Measurements from ENCODE around the gene S100A10. TPM values are rescaled to one million over a fixed set of nuclear protein-coding genes. Genes with fewer than 3 reads are reported as not detected.

S100A10 gene
- total RNA-seq: 152 TPM

- DNase-seq (ENCODE audit: low spot score): peak; percentile 87
Measured at GRCh38 chr1:151993734-151994496, at the start of gene S100A10. TSS of gene S100A10 (minus strand) at chr1:151993859. CDS start at chr1:151986230, 7,629 bp downstream.

- no peak for DNase-seq (ENCODE audit: low spot score)
Measured at GRCh38 chr1:152042030-152042429, 48.4 kb upstream of the S100A10 start.

GRCh38 chr1:152039886-152040285, 46.2 kb upstream of the S100A10 start:
- DNase-seq (ENCODE audit: low spot score): no peak

GRCh38 chr1:152039461-152039860, 45.8 kb upstream of the S100A10 start:
- DNase-seq (ENCODE audit: low spot score): no peak

- DNase-seq (ENCODE audit: low spot score): no peak
Measured at GRCh38 chr1:152038871-152039270, 45.2 kb upstream of the S100A10 start.

GRCh38 chr1:152036267-152037216, 42.9 kb upstream of the S100A10 start, which contains the start of gene S100A11:
TSS of gene S100A11 (minus strand) at chr1:152037004. CDS start at chr1:152036915, 89 bp downstream.
- DNase-seq (ENCODE audit: low spot score): peak; percentile 92

- DNase-seq (ENCODE audit: low spot score): no peak
Measured at GRCh38 chr1:152035539-152036266, 42.0 kb upstream of the S100A10 start.

- peak; percentile 77 for DNase-seq (ENCODE audit: low spot score)
Measured at GRCh38 chr1:152034654-152035538, 41.2 kb upstream of the S100A10 start.

- DNase-seq (ENCODE audit: low spot score): no peak
Measured at GRCh38 chr1:152034324-152034653, 40.6 kb upstream of the S100A10 start.

GRCh38 chr1:152029929-152030211, 36.2 kb upstream of the S100A10 start:
- DNase-seq (ENCODE audit: low spot score): no peak

- DNase-seq (ENCODE audit: low spot score): no peak
Measured at GRCh38 chr1:152029144-152029928, 35.7 kb upstream of the S100A10 start.

- no peak for DNase-seq (ENCODE audit: low spot score)
Measured at GRCh38 chr1:152026895-152027294, 33.2 kb upstream of the S100A10 start.

- no peak for DNase-seq (ENCODE audit: low spot score)
Measured at GRCh38 chr1:152024223-152024622, 30.6 kb upstream of the S100A10 start.

GRCh38 chr1:152023221-152023620, 29.6 kb upstream of the S100A10 start:
- DNase-seq (ENCODE audit: low spot score): no peak

- DNase-seq (ENCODE audit: low spot score): no peak
Measured at GRCh38 chr1:152022474-152022873, 28.8 kb upstream of the S100A10 start.

- DNase-seq (ENCODE audit: low spot score): no peak
Measured at GRCh38 chr1:152021569-152021968, 27.9 kb upstream of the S100A10 start.

GRCh38 chr1:152020849-152021248, 27.2 kb upstream of the S100A10 start:
- DNase-seq (ENCODE audit: low spot score): no peak

GRCh38 chr1:152018537-152018936, 24.9 kb upstream of the S100A10 start:
- DNase-seq (ENCODE audit: low spot score): no peak

- DNase-seq (ENCODE audit: low spot score): no peak
Measured at GRCh38 chr1:152015766-152016165, 22.1 kb upstream of the S100A10 start.

GRCh38 chr1:152014943-152015342, 21.3 kb upstream of the S100A10 start:
- DNase-seq (ENCODE audit: low spot score): no peak

Data from ureter (tissue), 1 donor.